GM21723 (cell line): Measurements from ENCODE around the gene ACAD8.
"Not testable (repeated sequence)": the region's sequence is repeated elsewhere in the genome, so short reads cannot be mapped to it uniquely, and the experiment has no call there.

Experiments used
- ATAC-seq: cut with Tn5 transposase; IDR thresholded peaks from one replicate; pipeline ENCODE4 v1.9.1; 2021; ENCODE audit warnings: mild to moderate bottlenecking, moderate library complexity; ENCODE audit not compliant: unreplicated experiment

The ACAD8 gene

DNA sequence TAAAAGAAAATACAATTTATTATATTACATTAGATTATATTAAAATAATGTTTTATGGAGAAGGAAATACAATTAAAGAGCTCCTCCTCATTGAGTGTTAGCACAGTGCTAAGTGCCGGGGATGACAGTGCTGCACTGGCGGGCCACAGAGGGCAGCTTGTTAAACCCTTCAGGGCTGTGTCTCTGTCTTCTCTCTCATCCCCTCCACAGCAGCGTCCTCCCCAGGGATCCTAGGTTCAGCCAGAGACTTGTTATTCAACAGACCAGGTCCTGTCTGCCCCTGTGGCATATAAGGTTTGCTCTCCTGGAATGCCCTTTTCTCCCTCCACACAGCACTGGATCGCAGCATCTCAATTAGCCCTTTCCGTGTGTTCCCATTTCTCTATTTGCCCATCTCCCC, 14.4 kb upstream of the ACAD8 start:
- ATAC-seq = no peak

DNA sequence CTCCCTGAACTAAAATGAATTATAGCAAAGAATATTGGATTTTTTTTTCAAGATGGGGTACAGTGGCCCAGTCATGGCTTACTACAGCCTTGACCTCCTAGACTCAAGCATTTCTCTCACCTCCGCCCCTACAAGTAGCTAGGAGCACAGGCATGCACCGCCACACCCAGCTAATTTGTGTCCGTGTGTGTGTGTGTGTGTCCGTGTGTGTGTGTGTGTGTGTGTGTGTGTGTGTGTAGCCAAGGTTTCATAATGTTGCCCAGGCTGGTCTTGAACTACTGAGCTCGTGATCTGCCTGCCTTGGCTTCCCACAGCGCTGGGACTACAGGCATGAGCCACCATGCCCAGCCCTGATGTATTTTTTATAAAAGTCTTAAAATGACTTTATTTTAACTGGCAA, 12.8 kb upstream of the ACAD8 start:
- ATAC-seq = no peak

DNA sequence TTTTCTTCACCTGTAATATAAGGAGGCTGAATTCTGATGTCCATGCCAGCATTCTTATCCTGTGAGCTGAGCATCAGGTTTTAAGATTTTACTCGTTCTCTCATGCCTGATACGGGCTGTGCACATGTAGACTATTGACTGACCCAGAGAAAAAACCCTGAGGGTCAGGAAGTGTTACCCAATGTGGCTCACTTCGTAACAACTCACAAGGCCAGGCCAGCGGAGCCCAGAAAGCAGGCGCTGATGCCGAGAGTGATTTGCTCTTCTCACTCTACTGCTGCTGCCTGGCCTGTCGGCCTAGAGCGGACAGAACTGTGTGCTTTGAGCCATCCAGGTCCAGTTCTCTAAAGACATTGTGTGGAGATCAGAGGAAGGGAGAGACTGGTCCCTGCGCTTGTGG, 11.0 kb upstream of the ACAD8 start:
- no peak for ATAC-seq

DNA sequence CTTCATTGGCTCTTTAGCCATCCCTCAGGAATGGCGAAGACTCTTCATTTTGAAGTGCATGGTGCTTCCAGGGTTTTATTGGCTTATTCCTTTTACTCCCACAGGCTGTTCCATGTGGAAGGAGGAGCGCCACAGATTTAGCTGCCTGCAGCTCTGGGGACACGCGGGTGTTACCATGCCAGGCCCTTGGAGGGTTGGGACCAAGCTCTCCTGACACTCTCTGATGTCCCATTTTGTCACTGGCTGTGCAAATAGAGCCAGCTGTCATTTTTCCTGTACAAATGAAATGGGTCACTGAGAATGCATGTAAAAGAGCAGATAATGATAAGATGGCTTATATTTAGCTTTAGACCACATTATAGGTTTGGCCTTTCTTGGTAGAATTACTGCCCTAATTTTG, 9.5 kb upstream of the ACAD8 start:
- ATAC-seq = no peak

DNA sequence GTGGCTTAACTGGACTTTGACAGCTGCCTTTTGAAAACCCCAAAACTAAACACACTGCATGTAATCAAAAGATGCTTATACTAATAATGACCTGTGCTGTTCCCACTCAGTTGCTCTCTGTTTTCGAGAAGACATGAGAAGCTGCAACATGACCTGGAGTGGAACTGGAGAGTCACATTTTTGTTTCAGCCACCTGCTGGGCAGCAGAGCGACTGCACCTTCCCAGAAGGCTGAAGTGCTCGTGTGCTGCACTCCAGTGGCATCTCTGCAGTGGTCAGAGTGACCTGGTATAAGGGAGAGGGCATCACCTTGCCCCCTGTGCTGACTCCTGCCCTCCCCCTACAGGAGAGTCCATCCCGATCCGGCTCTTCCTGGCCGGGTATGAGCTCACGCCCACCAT, 8.8 kb upstream of the ACAD8 start:
- ATAC-seq = peak; percentile 83

DNA sequence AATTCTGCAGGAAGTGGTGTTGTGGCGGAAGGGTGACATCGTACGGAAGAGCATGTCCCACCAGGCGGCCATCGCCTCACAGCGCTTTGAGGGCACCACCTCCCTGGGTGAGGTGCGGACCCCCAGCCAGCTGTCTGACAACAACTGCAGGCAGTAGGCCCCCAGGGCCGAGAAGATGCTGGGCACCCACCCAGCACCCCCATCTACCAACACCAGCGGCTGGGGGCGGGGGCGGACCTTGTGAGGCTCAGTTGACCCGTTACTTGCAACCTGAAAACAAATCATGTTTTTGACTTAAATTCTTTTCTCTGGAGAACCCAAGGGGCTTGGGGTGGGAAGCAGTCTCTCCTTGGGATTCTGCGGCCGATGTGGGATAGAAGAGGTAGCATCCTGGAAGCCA, 7.9 kb upstream of the ACAD8 start:
- no peak for ATAC-seq

DNA sequence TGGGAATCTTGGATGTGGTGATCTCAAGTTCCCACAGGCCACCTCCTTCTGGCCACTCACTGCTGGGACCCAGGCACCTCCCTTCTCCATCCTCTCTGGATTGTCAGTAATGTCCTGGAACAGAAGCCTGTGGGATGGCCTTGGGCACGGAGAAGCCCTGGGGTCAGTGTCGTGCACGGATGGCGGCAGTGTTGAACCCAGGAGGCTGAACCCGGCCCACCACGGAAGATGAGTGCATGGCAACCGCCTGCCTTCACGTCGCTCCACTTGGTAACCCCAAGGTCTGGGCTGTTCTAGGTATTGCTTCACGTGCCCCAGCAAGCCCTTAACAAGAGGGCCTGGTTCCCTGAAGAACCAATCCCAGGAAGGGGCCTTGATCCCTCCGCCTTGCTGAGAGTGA, 7.3 kb upstream of the ACAD8 start:
- no peak for ATAC-seq

DNA sequence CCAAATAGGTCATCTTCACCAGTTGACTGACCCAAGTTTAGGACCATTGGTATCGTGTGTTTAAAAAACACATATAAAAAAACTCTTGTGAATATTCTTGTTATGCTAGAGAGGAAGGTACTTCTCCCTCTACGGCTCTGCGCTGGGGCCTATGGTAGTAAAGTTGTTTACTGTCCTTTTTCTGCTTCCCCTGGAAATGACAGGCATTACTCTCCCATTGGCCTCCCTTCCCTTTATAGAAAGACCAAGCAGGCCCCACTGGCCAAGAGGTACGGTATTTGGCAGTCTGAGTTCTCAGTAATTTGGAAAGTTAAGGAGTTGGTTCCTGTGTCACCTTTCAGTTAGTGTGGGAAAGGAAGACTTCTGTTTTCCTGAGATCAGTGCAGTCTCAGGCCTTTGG, 6.7 kb upstream of the ACAD8 start:
- ATAC-seq = no peak

DNA sequence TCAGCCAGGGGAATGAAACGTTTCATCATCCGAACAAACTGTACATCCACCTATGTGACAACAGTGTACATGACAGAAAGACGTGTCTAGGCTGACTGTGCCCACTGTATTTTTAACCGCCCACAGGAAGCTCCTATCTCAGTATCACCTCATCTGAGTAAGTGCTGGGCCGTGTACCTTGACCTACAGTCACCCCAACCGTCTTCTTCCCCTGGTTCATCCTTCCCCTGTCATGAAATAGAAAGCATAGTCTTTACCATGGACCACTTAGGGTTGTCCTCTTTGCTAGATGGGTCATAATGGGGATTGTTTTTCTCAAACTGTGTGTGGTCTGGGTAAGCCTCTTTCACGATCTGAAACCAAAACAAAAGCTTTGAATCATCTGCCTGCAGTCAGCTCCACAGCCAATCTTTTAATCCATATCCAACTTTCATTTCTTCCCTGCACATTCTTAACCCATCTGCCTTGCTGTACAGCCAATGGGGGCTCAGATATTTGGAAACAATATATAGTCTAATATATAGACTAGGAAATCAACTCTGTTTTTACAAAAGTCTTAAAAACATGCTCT, 4.4 kb upstream of the ACAD8 start:
- ATAC-seq = no peak

DNA sequence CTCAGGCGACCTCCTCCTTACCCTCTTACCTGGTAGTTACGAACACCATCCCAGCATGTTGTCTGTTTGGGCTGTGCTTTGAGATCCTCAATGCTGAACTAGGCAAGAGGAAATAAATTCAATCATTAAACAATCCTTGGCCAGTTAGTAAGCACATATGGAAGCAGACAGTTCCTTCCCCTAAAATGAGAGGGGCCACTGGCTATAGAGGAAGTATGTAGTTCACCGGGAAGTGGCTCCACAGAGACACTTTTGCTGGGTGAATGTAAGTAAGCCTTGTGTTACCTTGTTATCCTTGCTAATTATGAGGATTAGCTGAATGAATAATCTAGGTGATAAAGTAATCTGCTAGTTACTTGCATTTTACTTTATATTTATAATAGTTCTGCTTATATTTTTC, 3.1 kb upstream of the ACAD8 start:
- no peak for ATAC-seq

DNA sequence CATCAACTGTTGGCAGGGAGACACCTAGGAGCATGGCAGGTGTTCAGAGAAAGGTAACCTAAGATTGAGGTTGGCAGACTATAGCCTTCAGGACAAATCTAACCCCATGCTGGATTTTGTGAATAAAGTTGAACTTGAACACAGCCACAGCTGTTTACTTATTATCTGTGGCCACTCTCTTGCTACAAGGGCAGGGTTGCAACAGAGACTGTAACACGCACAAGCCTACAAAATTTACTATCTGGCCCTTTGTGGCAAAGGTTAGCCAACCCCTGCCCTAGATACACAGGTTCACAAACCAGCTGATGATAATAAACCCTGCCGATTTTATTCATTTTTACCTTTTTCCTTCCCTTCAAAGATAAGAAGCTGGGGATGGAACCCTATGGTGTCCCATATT, 2.7 kb upstream of the ACAD8 start:
- ATAC-seq = no peak

DNA sequence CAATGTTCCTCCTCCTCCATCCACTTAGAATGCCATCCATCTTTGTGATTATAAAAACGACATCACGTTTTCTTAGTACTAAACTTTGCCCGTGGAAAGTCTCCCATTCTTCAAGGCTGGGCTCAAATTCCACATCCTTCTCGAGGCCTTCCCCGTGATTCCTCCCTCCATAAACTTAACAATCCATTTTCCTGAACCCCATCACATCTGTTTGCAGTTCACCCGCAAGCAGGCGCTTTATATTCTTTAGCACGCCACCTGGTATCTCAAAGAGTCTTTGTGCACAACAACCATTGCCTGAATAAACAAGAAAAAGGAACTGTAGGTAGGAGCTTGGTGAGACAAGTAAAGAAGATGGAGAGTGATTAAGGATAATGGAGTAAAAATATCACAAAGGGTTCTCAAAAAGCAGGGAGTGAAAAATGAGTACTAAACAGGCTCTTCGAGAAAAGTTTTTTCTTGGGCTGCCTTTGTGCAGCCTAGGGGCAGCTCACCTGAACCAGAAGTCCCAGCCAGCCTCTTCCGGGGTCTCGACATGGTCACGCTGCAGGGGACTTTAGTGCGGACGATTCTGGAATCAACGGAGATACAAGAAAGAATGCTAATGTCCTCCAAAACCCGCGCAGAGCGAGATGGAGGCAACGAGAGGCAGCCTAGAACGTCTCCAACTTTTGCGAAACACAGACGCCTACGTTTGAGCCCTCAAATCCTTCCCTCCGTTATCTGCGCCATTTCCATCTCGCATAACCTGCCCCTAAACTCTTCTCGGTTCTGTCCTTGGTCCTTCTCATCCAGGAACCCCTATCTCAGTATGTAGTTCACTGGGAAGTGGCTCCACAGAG, 801 bp upstream of the ACAD8 start:
- ATAC-seq = peak; percentile 28

DNA sequence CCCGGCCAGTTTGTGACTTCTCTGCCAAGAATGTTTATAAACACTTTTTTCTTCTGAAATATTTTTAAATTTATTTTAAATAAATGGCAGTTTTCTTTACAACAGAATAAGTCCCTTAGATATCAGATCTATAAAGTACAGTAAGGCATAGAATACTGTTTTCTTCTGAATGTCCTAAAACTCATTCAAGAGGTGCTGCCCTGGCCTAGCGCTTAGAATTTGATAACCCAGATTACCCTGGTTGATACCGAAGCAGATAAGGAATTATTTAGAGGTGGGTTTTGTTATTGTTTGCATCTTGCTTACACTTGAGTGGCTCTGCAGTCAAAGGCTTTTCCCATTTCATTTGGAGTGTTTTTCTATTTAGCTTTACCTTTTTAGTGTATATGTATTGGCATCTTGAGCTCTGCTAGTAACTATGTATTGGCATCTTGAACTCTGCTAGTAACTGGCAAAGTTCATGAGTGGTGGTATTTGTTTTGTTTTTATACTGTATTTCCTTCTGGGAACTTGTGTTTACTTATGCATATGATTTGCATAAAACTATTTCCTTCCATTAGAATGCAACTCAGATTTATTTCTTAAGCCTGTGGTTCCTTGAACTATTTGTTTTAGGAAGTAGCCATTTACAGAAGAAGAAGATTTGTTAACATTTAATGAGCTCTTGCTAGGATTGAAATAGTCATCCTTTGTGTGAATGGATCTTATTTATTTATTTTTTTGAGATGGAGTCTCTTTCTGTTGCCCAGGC, 1.2 kb downstream of the ACAD8 start:
- no peak for ATAC-seq

DNA sequence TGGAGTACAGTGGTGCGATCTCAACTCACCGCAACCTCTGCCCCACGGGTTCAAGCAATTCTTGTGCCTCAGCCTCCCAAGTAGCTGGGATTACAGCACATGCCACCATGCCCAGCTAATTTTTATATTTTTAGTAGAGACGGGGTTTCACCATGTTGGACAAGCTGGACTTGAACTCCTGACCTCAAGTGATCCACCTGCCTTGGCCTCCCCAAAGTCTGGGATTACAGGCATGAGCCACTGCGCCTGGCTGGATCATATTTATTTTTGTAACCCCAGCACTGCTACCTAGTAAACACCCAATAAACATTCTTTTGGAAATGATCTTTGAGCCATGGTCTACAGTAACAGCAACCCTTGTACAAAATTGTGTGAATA, 1.8 kb downstream of the ACAD8 start:
- ATAC-seq = not testable (repeated sequence)

DNA sequence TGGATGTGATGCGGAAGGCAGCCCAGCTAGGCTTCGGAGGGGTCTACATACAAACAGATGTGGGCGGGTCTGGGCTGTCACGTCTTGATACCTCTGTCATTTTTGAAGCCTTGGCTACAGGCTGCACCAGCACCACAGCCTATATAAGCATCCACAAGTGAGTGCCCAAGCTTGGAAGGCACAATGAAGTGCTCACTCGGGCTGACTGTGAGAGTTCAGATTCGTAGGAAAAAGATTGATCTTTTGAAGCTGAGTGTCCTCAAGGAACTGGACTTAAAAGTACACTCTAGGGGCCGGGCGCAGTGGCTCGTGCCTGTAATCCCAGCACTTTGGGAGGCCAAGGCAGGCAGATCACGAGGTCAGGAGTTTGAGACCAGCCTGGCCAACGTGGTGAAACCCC, 3.7 kb downstream of the ACAD8 start:
- no peak for ATAC-seq

DNA sequence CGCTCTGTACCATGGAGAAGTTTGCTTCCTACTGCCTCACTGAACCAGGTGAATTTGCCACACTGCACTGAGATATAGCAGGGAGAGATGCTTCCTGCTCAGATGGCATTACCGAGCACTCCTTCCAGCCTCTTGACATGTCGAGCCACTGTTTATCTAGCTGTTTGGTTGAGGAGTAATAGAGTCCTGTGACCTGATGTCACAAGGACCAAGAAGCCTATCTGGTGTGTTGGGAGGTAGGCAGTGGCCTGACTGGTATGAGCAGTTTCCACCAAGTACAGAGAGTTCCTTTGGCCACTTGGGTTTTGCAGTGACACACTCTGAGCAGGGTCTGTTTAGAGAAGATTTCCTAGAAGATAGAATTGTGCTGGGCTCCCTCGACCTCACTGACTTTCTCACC, 5.2 kb downstream of the ACAD8 start:
- no peak for ATAC-seq

DNA sequence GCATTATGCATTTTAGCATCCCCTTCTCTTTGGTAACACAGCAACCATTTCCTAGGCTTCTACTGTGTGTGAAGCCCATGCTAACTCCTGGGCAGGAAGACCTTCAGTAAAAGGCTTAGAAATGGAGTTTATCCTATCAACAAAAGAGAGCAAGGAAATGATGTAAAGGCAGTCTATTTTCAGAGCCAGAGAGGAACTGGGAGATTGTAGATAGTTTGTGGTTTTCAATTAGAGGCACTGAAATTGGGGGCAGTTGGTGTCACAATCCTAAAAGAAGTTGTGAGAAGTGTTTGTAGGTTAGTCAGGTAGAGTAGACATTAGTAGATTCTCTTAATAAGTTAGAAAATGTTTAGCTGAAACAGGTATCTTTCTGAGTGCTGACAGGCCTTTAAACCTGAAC, 7.1 kb downstream of the ACAD8 start:
- no peak for ATAC-seq

DNA sequence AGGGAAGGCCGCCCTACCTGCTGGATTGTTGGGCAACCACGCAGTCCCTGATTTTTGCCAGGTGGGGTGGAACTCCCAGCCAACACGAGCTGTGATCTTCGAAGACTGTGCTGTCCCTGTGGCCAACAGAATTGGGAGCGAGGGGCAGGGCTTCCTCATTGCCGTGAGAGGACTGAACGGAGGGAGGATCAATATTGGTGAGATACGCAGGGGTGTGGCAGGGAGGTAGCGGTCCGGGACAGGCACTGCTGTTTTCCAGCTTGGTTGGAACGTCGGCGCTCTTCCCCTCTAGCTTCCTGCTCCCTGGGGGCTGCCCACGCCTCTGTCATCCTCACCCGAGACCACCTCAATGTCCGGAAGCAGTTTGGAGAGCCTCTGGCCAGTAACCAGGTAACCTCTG, 7.6 kb downstream of the ACAD8 start:
- ATAC-seq = no peak

DNA sequence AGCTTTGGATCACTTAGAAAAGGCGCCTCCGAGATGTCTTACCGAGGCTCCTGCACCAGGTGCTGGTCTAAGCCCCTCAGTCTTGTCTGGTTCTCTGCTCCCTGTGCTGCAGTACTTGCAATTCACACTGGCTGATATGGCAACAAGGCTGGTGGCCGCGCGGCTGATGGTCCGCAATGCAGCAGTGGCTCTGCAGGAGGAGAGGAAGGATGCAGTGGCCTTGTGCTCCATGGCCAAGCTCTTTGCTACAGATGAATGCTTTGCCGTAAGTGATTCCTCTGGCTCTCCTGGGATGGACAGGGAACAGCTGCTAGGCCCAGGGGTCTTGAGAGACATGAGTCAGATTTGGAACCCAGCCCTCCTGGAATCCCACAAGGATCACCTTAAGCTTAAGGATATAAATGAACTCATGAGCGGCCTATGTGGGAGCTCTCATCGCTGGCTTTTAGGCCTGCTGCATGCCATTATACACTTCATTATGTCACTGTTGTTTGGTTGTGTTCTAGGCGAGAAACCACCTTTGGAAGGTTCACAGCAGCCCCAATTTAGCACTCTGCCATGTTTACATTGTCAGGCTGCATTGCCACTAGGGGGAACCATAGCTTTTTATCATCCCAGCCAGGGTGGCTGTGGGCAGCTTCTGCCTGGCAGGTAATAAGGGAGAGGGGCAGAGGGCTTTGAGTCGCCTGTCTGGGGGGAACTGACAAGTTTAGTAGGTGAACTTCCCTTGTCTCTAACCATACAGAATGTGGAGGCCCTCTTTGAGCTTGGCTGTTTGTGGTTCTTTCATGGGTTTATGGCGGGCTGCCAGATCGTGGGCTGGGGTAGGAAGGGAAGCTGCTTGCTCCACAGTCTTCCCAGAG, 8.5 kb downstream of the ACAD8 start:
- no peak for ATAC-seq

DNA sequence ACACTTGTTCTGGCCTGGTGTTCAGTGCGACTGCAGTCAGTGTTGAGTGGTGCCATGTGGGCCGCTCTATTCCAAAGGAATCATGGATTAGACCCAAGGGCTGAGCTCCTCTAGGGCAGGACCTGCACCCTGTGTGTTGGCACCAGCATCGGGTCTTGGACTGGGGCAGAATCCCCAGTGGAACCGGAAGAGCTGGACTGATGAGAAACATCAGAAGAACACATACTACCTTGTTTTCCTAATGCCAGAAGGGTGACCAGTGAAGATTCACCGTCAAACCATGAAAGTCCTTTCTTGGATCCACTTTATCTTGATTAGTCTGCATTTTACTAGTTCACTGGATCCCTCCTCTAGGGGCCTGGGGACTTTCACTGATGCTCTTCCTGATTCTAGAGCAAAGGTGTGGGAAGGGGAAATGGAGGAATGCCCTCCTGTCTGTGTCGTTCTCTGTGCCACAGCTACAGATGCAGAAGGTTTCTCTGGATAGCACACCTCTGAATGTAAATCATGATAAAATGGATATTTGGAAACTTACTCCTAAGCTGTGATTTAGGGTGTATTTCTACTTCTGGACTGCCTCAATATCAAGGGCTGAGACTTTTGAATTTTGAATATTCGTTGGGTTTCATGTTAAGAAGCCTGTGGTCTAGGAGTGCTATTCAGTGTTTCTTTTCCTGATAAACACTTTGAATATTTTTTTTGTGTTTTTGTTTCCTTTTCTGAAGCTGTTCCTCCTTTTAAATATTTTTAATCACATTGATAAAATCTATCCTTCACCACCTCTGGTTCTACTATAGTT, 11.8 kb downstream of the ACAD8 start:
- no peak for ATAC-seq
